CD4-positive, CD25-positive, alpha-beta regulatory T cell (primary cell): Measurements from ENCODE around the gene GPR173. TPM values are rescaled to one million over a fixed set of nuclear protein-coding genes. Genes with fewer than 3 reads are reported as not detected.
A peak's percentile ranks its signal among the peaks of the same experiment; 100 is the strongest.

Experiments
- ATAC-seq, 2 donors: fragments of 150-1000 bp; cut with Tn5 transposase; one replicate each; pipeline ENCODE4 v1.10.0; 2021; ENCODE audit warnings: low read depth in 2 of 2, moderate number of reproducible peaks in 2 of 2, moderate library complexity in 1 of 2
- DNase-seq, 3 donors: peaks; one replicate each; pipeline versions ENCODE4 v3.0.0 to v3.0.0-alpha.2; 2012 to 2022; ENCODE audit warnings: mixed read lengths in 1 of 3
- H3K27ac ChIP-seq: one replicate; pipeline ENCODE4 v1.7.0; 2013; ENCODE audit warnings: mild to moderate bottlenecking, low read length; ENCODE audit not compliant: insufficient read depth, poor library complexity, severe bottlenecking
- H3K27me3 ChIP-seq: one replicate; pipeline ENCODE4 v1.7.0; 2013; ENCODE audit warnings: low read length; ENCODE audit not compliant: control insufficient read depth, insufficient read depth
- H3K36me3 ChIP-seq: one replicate; pipeline ENCODE4 v1.7.0; 2013; ENCODE audit warnings: mild to moderate bottlenecking, low read length, moderate library complexity; ENCODE audit not compliant: control insufficient read depth, insufficient read depth
- H3K4me1 ChIP-seq: 2 replicates; pipeline ENCODE4 v1.7.0; 2013; ENCODE audit warnings: mild to moderate bottlenecking, low read length; ENCODE audit not compliant: insufficient read depth, control insufficient read depth, poor library complexity, severe bottlenecking
- H3K4me3 ChIP-seq: one replicate; pipeline ENCODE4 v1.7.0; 2013; ENCODE audit warnings: low read depth, mild to moderate bottlenecking, low read length, moderate library complexity
- H3K9me3 ChIP-seq, 2 experiments: 1 replicate in 1 of 2; 2 replicates in 1 of 2; pipeline ENCODE4 v1.7.0; 2013; ENCODE audit warnings: low read length in 2 of 2, mild to moderate bottlenecking in 1 of 2, moderate library complexity in 1 of 2; ENCODE audit not compliant: control insufficient read depth in 2 of 2
- H3K27ac Mint-ChIP-seq, 3 donors: one replicate each; pipeline ENCODE4 v1.8.0; 2020 to 2022; ENCODE audit warnings: mild to moderate bottlenecking in 3 of 3, mixed read lengths in 3 of 3, moderate library complexity in 2 of 3
- H3K27me3 Mint-ChIP-seq: one replicate; pipeline ENCODE4 v1.8.0; 2022; ENCODE audit warnings: mild to moderate bottlenecking, mixed read lengths
- H3K36me3 Mint-ChIP-seq: one replicate; pipeline ENCODE4 v1.8.0; 2020; ENCODE audit warnings: mixed read lengths
- H3K4me1 Mint-ChIP-seq, 4 donors: one replicate each; pipeline ENCODE4 v1.8.0; 2020 to 2022; ENCODE audit warnings: mixed read lengths in 4 of 4, mild to moderate bottlenecking in 1 of 4
- H3K4me3 Mint-ChIP-seq, 4 donors: one replicate each; pipeline ENCODE4 v1.8.0; 2020 to 2022; ENCODE audit warnings: mild to moderate bottlenecking in 4 of 4, mixed read lengths in 4 of 4, moderate library complexity in 3 of 4
- H3K9me3 Mint-ChIP-seq, 7 donors: one replicate each; pipeline ENCODE4 v1.8.0; 2020 to 2022; ENCODE audit warnings: mixed read lengths in 7 of 7, mild to moderate bottlenecking in 3 of 7, moderate library complexity in 2 of 7
- polyA plus RNA-seq, 4 donors: library from polyadenylated mRNA; unstranded; fragments of 300-500 nt; fragmentation: Illumina TruSeq; gene quantifications; one replicate each; pipeline ENCODE4 v1.2.3, GENCODE V29; 2021
- total RNA-seq: library from RNA; stranded (reverse); gene quantifications from one replicate; pipeline ENCODE4 v1.2.3, GENCODE V29; 2022

Gene GPR173
- total and polyA plus RNA-seq, 5 donors from 2014 or later: not detected

DNA sequence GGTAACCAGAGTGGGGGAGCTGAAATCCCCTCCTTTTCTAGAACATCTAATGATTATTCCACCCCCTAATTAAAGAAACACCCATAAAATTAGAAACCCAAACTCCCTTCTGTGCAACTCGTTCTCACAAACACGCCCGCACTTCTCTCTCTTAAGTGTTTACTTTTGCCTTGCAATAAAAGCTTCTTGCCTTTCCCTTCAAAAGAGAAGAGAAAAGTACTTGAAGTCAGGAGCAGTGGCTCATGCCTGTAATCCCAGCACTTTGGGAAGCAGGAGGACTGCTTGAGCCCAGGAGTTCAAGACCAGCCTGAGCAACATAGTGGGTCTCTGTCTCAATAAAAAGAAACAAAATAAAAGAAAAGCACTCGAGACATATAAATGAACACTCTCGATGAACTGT, 3.6 kb upstream of the GPR173 start:
- H3K4me3 Mint-ChIP-seq: no peak overlapping the region
- no peaks in the 10 kb centered on the region for H3K27me3 ChIP-seq
- H3K27me3 Mint-ChIP-seq: peaks cover 12% of the 10 kb centered on the region

DNA sequence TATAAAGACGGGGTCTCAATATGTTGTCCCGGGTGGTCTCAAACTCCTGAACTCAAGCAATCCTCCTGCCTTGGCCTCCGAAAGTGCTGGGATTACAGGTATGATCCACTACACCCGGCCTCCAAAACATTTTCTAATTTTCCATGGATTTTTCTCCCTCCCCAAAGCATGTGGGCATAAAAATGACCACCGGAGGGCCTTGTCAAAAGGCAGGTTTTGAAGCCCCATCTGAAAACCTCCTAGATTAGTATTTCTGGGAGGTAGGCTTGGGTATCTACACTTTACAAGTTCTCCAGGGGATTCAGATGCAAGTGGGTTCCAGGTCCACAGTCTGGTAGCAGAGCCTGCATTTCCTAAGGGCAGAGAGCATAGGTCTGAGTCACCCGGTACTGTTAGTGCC, 1.4 kb upstream of the GPR173 start:
- Mint-ChIP-seq H3K27me3 (peaks cover 12% of the 10 kb centered on the region), H3K4me3 (no peak overlapping the region), H3K27ac (no peak overlapping the region), H3K36me3 (no peaks in the 10 kb centered on the region), H3K4me1 (peaks cover 0 to 2% (median 0%) of the 10 kb centered on the region in 4 donors), H3K9me3 (no peaks in the 10 kb centered on the region)
- H3K27me3 ChIP-seq: no peaks in the 10 kb centered on the region
- no peaks in the 10 kb centered on the region for H3K4me1 ChIP-seq
- no peak for ATAC-seq
- H3K9me3 ChIP-seq: no peaks in the 10 kb centered on the region
- no peak overlapping the region for H3K4me3 ChIP-seq
- H3K27ac ChIP-seq: no peak overlapping the region
- DNase-seq: no peak
- H3K36me3 ChIP-seq: no peaks in the 10 kb centered on the region

More for the DNA sequence above, 3.6 kb upstream of the GPR173 start:
- DNase-seq: no peak
- no peak overlapping the region for H3K4me3 ChIP-seq
- no peaks in the 10 kb centered on the region for H3K36me3 ChIP-seq
- Mint-ChIP-seq H3K27ac (no peak overlapping the region), H3K9me3 (no peaks in the 10 kb centered on the region), H3K36me3 (no peaks in the 10 kb centered on the region), H3K4me1 (peaks cover 0 to 2% (median 0%) of the 10 kb centered on the region in 4 donors)
- no peaks in the 10 kb centered on the region for H3K4me1 ChIP-seq
- H3K27ac ChIP-seq: no peak overlapping the region
- ATAC-seq: no peak
- H3K9me3 ChIP-seq: no peaks in the 10 kb centered on the region

- Histone ChIP-seq H3K27ac (no peak overlapping the region), H3K36me3 (no peaks in the 10 kb centered on the region), H3K9me3 (no peaks in the 10 kb centered on the region), H3K4me3 (no peak overlapping the region), H3K27me3 (no peaks in the 10 kb centered on the region), H3K4me1 (no peaks in the 10 kb centered on the region)
- Mint-ChIP-seq H3K36me3 (no peaks in the 10 kb centered on the region), H3K4me3 (no peak overlapping the region), H3K27me3 (peaks cover 7% of the 10 kb centered on the region), H3K9me3 (no peaks in the 10 kb centered on the region), H3K4me1 (peaks cover 0 to 3% (median under 1%) of the 10 kb centered on the region in 4 donors), H3K27ac (no peak overlapping the region)
- ATAC-seq (no peak), DNase-seq (no peak)
Observed at GRCh38 chrX:53049127-53049517, 533 bp downstream of the GPR173 start.

GRCh38 chrX:53050841-53051240, 2.3 kb downstream of the GPR173 start:
- H3K27me3 ChIP-seq: no peaks in the 10 kb centered on the region
- Mint-ChIP-seq H3K27me3 (no peaks in the 10 kb centered on the region), H3K36me3 (no peaks in the 10 kb centered on the region), H3K9me3 (no peaks in the 10 kb centered on the region), H3K4me3 (no peak overlapping the region), H3K27ac (no peak overlapping the region), H3K4me1 (peaks cover 0 to 3% (median under 1%) of the 10 kb centered on the region in 4 donors)
- H3K4me3 ChIP-seq: no peak overlapping the region
- no peak for DNase-seq
- no peaks in the 10 kb centered on the region for H3K36me3 ChIP-seq
- no peak for ATAC-seq
- no peak overlapping the region for H3K27ac ChIP-seq
- no peaks in the 10 kb centered on the region for H3K4me1 ChIP-seq
- H3K9me3 ChIP-seq: no peaks in the 10 kb centered on the region

DNA sequence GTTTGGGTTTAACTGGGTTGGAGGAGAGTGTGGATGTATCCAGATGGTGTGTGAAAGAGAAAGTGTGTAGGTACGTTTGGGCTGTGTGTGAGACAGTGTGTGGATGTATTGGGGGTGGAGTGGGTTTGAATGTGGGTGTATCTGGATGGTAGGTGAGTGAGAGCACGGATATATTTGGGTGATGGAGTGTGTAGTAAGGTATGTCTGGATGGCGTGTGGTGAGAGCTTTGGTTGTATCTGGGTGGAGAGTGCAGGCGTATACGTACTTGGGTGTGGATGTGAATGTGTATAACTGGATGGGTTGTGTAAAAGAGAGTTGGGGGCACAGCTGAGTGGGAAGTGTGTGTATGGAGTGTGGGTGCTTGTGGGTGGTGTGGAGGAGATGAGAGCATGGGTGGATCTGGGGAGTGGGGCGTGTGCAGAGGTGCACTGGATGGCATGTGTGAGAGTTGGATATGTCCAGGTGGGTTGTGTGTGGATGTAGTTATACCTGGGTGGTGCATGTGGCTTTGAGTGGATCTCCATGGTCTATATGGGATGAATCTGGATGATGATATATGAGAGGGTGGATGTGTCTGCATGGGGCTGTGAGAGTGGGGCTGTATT, 6.8 kb downstream of the GPR173 start:
- Mint-ChIP-seq H3K4me3 (no peak overlapping the region), H3K36me3 (no peaks in the 10 kb centered on the region), H3K27me3 (no peaks in the 10 kb centered on the region), H3K27ac (no peak overlapping the region), H3K4me1 (peaks cover 0 to 3% (median 0%) of the 10 kb centered on the region in 4 donors), H3K9me3 (no peaks in the 10 kb centered on the region)
- Histone ChIP-seq H3K9me3 (no peaks in the 10 kb centered on the region), H3K4me3 (no peak overlapping the region), H3K4me1 (no peaks in the 10 kb centered on the region), H3K27ac (no peak overlapping the region), H3K36me3 (no peaks in the 10 kb centered on the region), H3K27me3 (no peaks in the 10 kb centered on the region)
- ATAC-seq: no peak
- DNase-seq: no peak

- DNase-seq (no peak), ATAC-seq (no peak)
- Mint-ChIP-seq H3K36me3 (no peaks in the 10 kb centered on the region), H3K9me3 (no peaks in the 10 kb centered on the region), H3K27ac (no peak overlapping the region), H3K4me3 (no peak overlapping the region), H3K27me3 (no peaks in the 10 kb centered on the region), H3K4me1 (peaks cover 0 to 3% (median 0%) of the 10 kb centered on the region in 4 donors)
- no peaks in the 10 kb centered on the region for H3K27me3 ChIP-seq
- no peak overlapping the region for H3K27ac ChIP-seq
- no peaks in the 10 kb centered on the region for H3K9me3 ChIP-seq
- H3K4me3 ChIP-seq: no peak overlapping the region
- H3K36me3 ChIP-seq: no peaks in the 10 kb centered on the region
- H3K4me1 ChIP-seq: no peaks in the 10 kb centered on the region
Observed at GRCh38 chrX:53056292-53056691, 7.7 kb downstream of the GPR173 start.

GRCh38 chrX:53065104-53065503, 16.5 kb downstream of the GPR173 start:
- H3K36me3 Mint-ChIP-seq: no peaks in the 10 kb centered on the region
- no peaks in the 10 kb centered on the region for H3K4me1 Mint-ChIP-seq
- H3K9me3 Mint-ChIP-seq: no peaks in the 10 kb centered on the region
- H3K27ac Mint-ChIP-seq: no peak overlapping the region
- ATAC-seq (no peak), DNase-seq (no peak)
- H3K9me3 ChIP-seq: no peaks in the 10 kb centered on the region
- H3K27ac ChIP-seq: no peak overlapping the region
- no peak overlapping the region for H3K4me3 Mint-ChIP-seq
- H3K4me1 ChIP-seq: no peaks in the 10 kb centered on the region
- H3K27me3 Mint-ChIP-seq: peaks cover 21% of the 10 kb centered on the region
- H3K36me3 ChIP-seq: no peaks in the 10 kb centered on the region
- H3K4me3 ChIP-seq: no peak overlapping the region
- no peaks in the 10 kb centered on the region for H3K27me3 ChIP-seq

GRCh38 chrX:53071064-53071463, 22.5 kb downstream of the GPR173 start:
- Histone ChIP-seq H3K9me3 (no peaks in the 10 kb centered on the region), H3K4me1 (peaks cover 12% of the 10 kb centered on the region), H3K4me3 (no peak overlapping the region), H3K27ac (no peak overlapping the region), H3K36me3 (no peaks in the 10 kb centered on the region), H3K27me3 (no peaks in the 10 kb centered on the region)
- Mint-ChIP-seq H3K27ac (peak overlapping the region in 1 of 3 donors; percentile 93), H3K36me3 (no peaks in the 10 kb centered on the region), H3K4me1 (peaks cover 4 to 15% (median 4%) of the 10 kb centered on the region in 4 donors), H3K4me3 (no peak overlapping the region), H3K27me3 (peaks cover 6% of the 10 kb centered on the region), H3K9me3 (no peaks in the 10 kb centered on the region)
- DNase-seq (no peak), ATAC-seq (no peak)
